ENCODE data around the gene SMARCB1.

Gene SMARCB1

GRCh38 chr22:23751441-23751996, 35.2 kb upstream of the SMARCB1 start:
- H3K9ac ChIP-seq (ENCODE audit: low read depth, low read length), result peak overlapping the region; percentile 88
- H3K27me3 ChIP-seq (ENCODE audit: insufficient read depth, low read length), result no peaks in the 10 kb centered on the region
- H3K4me3 ChIP-seq (ENCODE audit: low read length), result peak overlapping the region; percentile 91
- no peaks in the 10 kb centered on the region for H3K36me3 ChIP-seq (ENCODE audit: insufficient read depth, low read length)
- no peaks in the 10 kb centered on the region for H3K9me3 ChIP-seq (ENCODE audit: insufficient read depth, low read depth, low read length)
- WGBS, result 23% methylated on average over 22 of the region's 22 CpGs
- H3K27ac ChIP-seq (ENCODE audit: low read depth, low read length), result peak overlapping the region; percentile 90
- peaks cover 6% of the 10 kb centered on the region; the same call in 1 of the 2 replicates for H3K4me1 ChIP-seq (ENCODE audit: insufficient read depth, low read length)

GRCh38 chr22:23752090-23752691, 34.6 kb upstream of the SMARCB1 start:
- no peak overlapping the region for H3K9ac ChIP-seq (ENCODE audit: low read depth, low read length)

GRCh38 chr22:23752750-23753149, 34.0 kb upstream of the SMARCB1 start:
- Histone ChIP-seq H3K9me3 (ENCODE audit: insufficient read depth, low read depth, low read length) (no peaks in the 10 kb centered on the region), H3K27me3 (ENCODE audit: insufficient read depth, low read length) (no peaks in the 10 kb centered on the region), H3K4me3 (ENCODE audit: low read length) (no peak overlapping the region), H3K36me3 (ENCODE audit: insufficient read depth, low read length) (no peaks in the 10 kb centered on the region), H3K4me1 (ENCODE audit: insufficient read depth, low read length) (peaks cover 6% of the 10 kb centered on the region; the same call in 1 of the 2 replicates), H3K27ac (ENCODE audit: low read depth, low read length) (no peak overlapping the region), H3K9ac (ENCODE audit: low read depth, low read length) (no peak overlapping the region)
- 95% methylated on average over 16 of the region's 16 CpGs for WGBS

More at GRCh38 chr22:23752090-23752691, 34.6 kb upstream of the SMARCB1 start:
- Histone ChIP-seq H3K36me3 (ENCODE audit: insufficient read depth, low read length) (no peaks in the 10 kb centered on the region), H3K4me1 (ENCODE audit: insufficient read depth, low read length) (peaks cover 6% of the 10 kb centered on the region; the same call in 1 of the 2 replicates), H3K9me3 (ENCODE audit: insufficient read depth, low read depth, low read length) (no peaks in the 10 kb centered on the region), H3K27ac (ENCODE audit: low read depth, low read length) (no peak overlapping the region), H3K4me3 (ENCODE audit: low read length) (peak overlapping the region; percentile 91; the same call in 1 of the 2 replicates), H3K27me3 (ENCODE audit: insufficient read depth, low read length) (no peaks in the 10 kb centered on the region)
- WGBS, result 94% methylated on average over 9 of the region's 9 CpGs

- 80% methylated on average over 2 of the region's 2 CpGs for WGBS
- H3K4me3 ChIP-seq (ENCODE audit: low read length), result no peak overlapping the region
- no peaks in the 10 kb centered on the region for H3K36me3 ChIP-seq (ENCODE audit: insufficient read depth, low read length)
- H3K27me3 ChIP-seq (ENCODE audit: insufficient read depth, low read length), result no peaks in the 10 kb centered on the region
- H3K9ac ChIP-seq (ENCODE audit: low read depth, low read length), result no peak overlapping the region
- H3K27ac ChIP-seq (ENCODE audit: low read depth, low read length), result no peak overlapping the region
- no peaks in the 10 kb centered on the region for H3K9me3 ChIP-seq (ENCODE audit: insufficient read depth, low read depth, low read length)
- H3K4me1 ChIP-seq (ENCODE audit: insufficient read depth, low read length), result peaks cover 6% of the 10 kb centered on the region; the same call in 1 of the 2 replicates
Measured at GRCh38 chr22:23753385-23753784, 33.4 kb upstream of the SMARCB1 start.

GRCh38 chr22:23754220-23754919, 32.4 kb upstream of the SMARCB1 start, which contains the start of gene VPREB3:
VPREB3 (minus strand) TSS chr22:23754425; CDS start chr22:23754363, 62 bp downstream.
- Histone ChIP-seq H3K9me3 (ENCODE audit: insufficient read depth, low read depth, low read length) (no peaks in the 10 kb centered on the region), H3K27ac (ENCODE audit: low read depth, low read length) (no peak within 1 kb of the TSS), H3K27me3 (ENCODE audit: insufficient read depth, low read length) (no peaks in the 10 kb centered on the region), H3K36me3 (ENCODE audit: insufficient read depth, low read length) (no peaks in the 10 kb centered on the region), H3K4me3 (ENCODE audit: low read length) (no peak within 1 kb of the TSS), H3K4me1 (ENCODE audit: insufficient read depth, low read length) (peaks cover 6% of the 10 kb centered on the region; the same call in 1 of the 2 replicates), H3K9ac (ENCODE audit: low read depth, low read length) (no peak within 1 kb of the TSS)
- 91% methylated on average over 14 of the region's 14 CpGs for WGBS

- H3K4me3 ChIP-seq (ENCODE audit: low read length), result no peak overlapping the region
- H3K27ac ChIP-seq (ENCODE audit: low read depth, low read length), result no peak overlapping the region
- no peak overlapping the region for H3K9ac ChIP-seq (ENCODE audit: low read depth, low read length)
- H3K9me3 ChIP-seq (ENCODE audit: insufficient read depth, low read depth, low read length), result no peaks in the 10 kb centered on the region
- H3K36me3 ChIP-seq (ENCODE audit: insufficient read depth, low read length), result no peaks in the 10 kb centered on the region
- no peaks in the 10 kb centered on the region for H3K27me3 ChIP-seq (ENCODE audit: insufficient read depth, low read length)
- peaks cover 6% of the 10 kb centered on the region; the same call in 1 of the 2 replicates for H3K4me1 ChIP-seq (ENCODE audit: insufficient read depth, low read length)
- 93% methylated on average over 6 of the region's 6 CpGs for WGBS
Measured at GRCh38 chr22:23754980-23755636, 31.7 kb upstream of the SMARCB1 start.

- H3K36me3 ChIP-seq (ENCODE audit: insufficient read depth, low read length), result no peaks in the 10 kb centered on the region
- H3K9ac ChIP-seq (ENCODE audit: low read depth, low read length), result no peak overlapping the region
- H3K27ac ChIP-seq (ENCODE audit: low read depth, low read length), result no peak overlapping the region
- no peaks in the 10 kb centered on the region for H3K27me3 ChIP-seq (ENCODE audit: insufficient read depth, low read length)
- no peaks in the 10 kb centered on the region for H3K9me3 ChIP-seq (ENCODE audit: insufficient read depth, low read depth, low read length)
- WGBS, result 96% methylated on average over 8 of the region's 8 CpGs
- H3K4me3 ChIP-seq (ENCODE audit: low read length), result no peak overlapping the region
- H3K4me1 ChIP-seq (ENCODE audit: insufficient read depth, low read length), result 0 out of 2 replicates have a peak, but pooled peaks cover 6% of the 10 kb centered on the region
Measured at GRCh38 chr22:23755711-23756110, 31.1 kb upstream of the SMARCB1 start.

- H3K27ac ChIP-seq (ENCODE audit: low read depth, low read length), result no peak overlapping the region
- H3K4me3 ChIP-seq (ENCODE audit: low read length), result no peak overlapping the region
- H3K4me1 ChIP-seq (ENCODE audit: insufficient read depth, low read length), result 0 out of 2 replicates have a peak, but pooled peaks cover 1% of the 10 kb centered on the region
- no peaks in the 10 kb centered on the region for H3K27me3 ChIP-seq (ENCODE audit: insufficient read depth, low read length)
- no peak overlapping the region for H3K9ac ChIP-seq (ENCODE audit: low read depth, low read length)
- H3K9me3 ChIP-seq (ENCODE audit: insufficient read depth, low read depth, low read length), result no peaks in the 10 kb centered on the region
- WGBS, result 56% methylated on average over 4 of the region's 4 CpGs
- no peaks in the 10 kb centered on the region for H3K36me3 ChIP-seq (ENCODE audit: insufficient read depth, low read length)
Measured at GRCh38 chr22:23756891-23757290, 29.9 kb upstream of the SMARCB1 start.

- Histone ChIP-seq H3K9me3 (ENCODE audit: insufficient read depth, low read depth, low read length) (no peaks in the 10 kb centered on the region), H3K27me3 (ENCODE audit: insufficient read depth, low read length) (no peaks in the 10 kb centered on the region), H3K4me1 (ENCODE audit: insufficient read depth, low read length) (peaks cover 15% of the 10 kb centered on the region), H3K9ac (ENCODE audit: low read depth, low read length) (no peak overlapping the region), H3K27ac (ENCODE audit: low read depth, low read length) (no peak overlapping the region), H3K36me3 (ENCODE audit: insufficient read depth, low read length) (no peaks in the 10 kb centered on the region), H3K4me3 (ENCODE audit: low read length) (no peak overlapping the region)
- WGBS, result 92% methylated on average over 4 of the region's 4 CpGs
Measured at GRCh38 chr22:23759566-23759965, 27.2 kb upstream of the SMARCB1 start.

- H3K27ac ChIP-seq (ENCODE audit: low read depth, low read length), result no peak overlapping the region
- peaks cover 15% of the 10 kb centered on the region for H3K4me1 ChIP-seq (ENCODE audit: insufficient read depth, low read length)
- no peaks in the 10 kb centered on the region for H3K9me3 ChIP-seq (ENCODE audit: insufficient read depth, low read depth, low read length)
- no peak overlapping the region for H3K4me3 ChIP-seq (ENCODE audit: low read length)
- H3K36me3 ChIP-seq (ENCODE audit: insufficient read depth, low read length), result no peaks in the 10 kb centered on the region
- WGBS, result 86% methylated on average over 6 of the region's 6 CpGs
- H3K9ac ChIP-seq (ENCODE audit: low read depth, low read length), result no peak overlapping the region
- no peaks in the 10 kb centered on the region for H3K27me3 ChIP-seq (ENCODE audit: insufficient read depth, low read length)
Measured at GRCh38 chr22:23760056-23760455, 26.7 kb upstream of the SMARCB1 start.

Measured in HUES64 (cell line).